ENCODE results near the gene SLC38A6. TPM values are rescaled to one million over a fixed set of nuclear protein-coding genes. Genes with fewer than 3 reads are reported as not detected.

Gene SLC38A6
- polyA plus RNA-seq, 1 donor = 17.4 TPM

Other genes starting within 250 kb of the SLC38A6 start
- 48.6 TPM for gene MNAT1, start 246.5 kb upstream of the SLC38A6 start, polyA plus RNA-seq (ENCODE audit: insufficient read length)
- 18.5 TPM for gene TRMT5, start 166 bp upstream of the SLC38A6 start, polyA plus RNA-seq (ENCODE audit: insufficient read length)